CD4-positive, CD25-positive, alpha-beta regulatory T cell (primary cell): Measurements from ENCODE around the gene TMEFF1. TPM values are rescaled to one million over a fixed set of nuclear protein-coding genes. Genes with fewer than 3 reads are reported as not detected.

Source experiments
- ATAC-seq, 2 donors: fragments of 150-1000 bp; cut with Tn5 transposase; one replicate each; pipeline ENCODE4 v1.10.0; 2021; ENCODE audit warnings: low read depth in 2 of 2, moderate number of reproducible peaks in 2 of 2, moderate library complexity in 1 of 2
- DNase-seq, 3 donors: peaks; one replicate each; pipeline versions ENCODE4 v3.0.0 to v3.0.0-alpha.2; 2012 to 2022; ENCODE audit warnings: mixed read lengths in 1 of 3
- H3K27ac ChIP-seq: one replicate; pipeline ENCODE4 v1.7.0; 2013; ENCODE audit warnings: mild to moderate bottlenecking, low read length; ENCODE audit not compliant: insufficient read depth, poor library complexity, severe bottlenecking
- H3K27me3 ChIP-seq: one replicate; pipeline ENCODE4 v1.7.0; 2013; ENCODE audit warnings: low read length; ENCODE audit not compliant: control insufficient read depth, insufficient read depth
- H3K36me3 ChIP-seq: one replicate; pipeline ENCODE4 v1.7.0; 2013; ENCODE audit warnings: mild to moderate bottlenecking, low read length, moderate library complexity; ENCODE audit not compliant: control insufficient read depth, insufficient read depth
- H3K4me1 ChIP-seq: 2 replicates; pipeline ENCODE4 v1.7.0; 2013; ENCODE audit warnings: mild to moderate bottlenecking, low read length; ENCODE audit not compliant: insufficient read depth, control insufficient read depth, poor library complexity, severe bottlenecking
- H3K4me3 ChIP-seq: one replicate; pipeline ENCODE4 v1.7.0; 2013; ENCODE audit warnings: low read depth, mild to moderate bottlenecking, low read length, moderate library complexity
- H3K9me3 ChIP-seq, 2 experiments: 1 replicate in 1 of 2; 2 replicates in 1 of 2; pipeline ENCODE4 v1.7.0; 2013; ENCODE audit warnings: low read length in 2 of 2, mild to moderate bottlenecking in 1 of 2, moderate library complexity in 1 of 2; ENCODE audit not compliant: control insufficient read depth in 2 of 2
- H3K27ac Mint-ChIP-seq, 3 donors: one replicate each; pipeline ENCODE4 v1.8.0; 2020 to 2022; ENCODE audit warnings: mild to moderate bottlenecking in 3 of 3, mixed read lengths in 3 of 3, moderate library complexity in 2 of 3
- H3K27me3 Mint-ChIP-seq: one replicate; pipeline ENCODE4 v1.8.0; 2022; ENCODE audit warnings: mild to moderate bottlenecking, mixed read lengths
- H3K36me3 Mint-ChIP-seq: one replicate; pipeline ENCODE4 v1.8.0; 2020; ENCODE audit warnings: mixed read lengths
- H3K4me1 Mint-ChIP-seq, 4 donors: one replicate each; pipeline ENCODE4 v1.8.0; 2020 to 2022; ENCODE audit warnings: mixed read lengths in 4 of 4, mild to moderate bottlenecking in 1 of 4
- H3K4me3 Mint-ChIP-seq, 4 donors: one replicate each; pipeline ENCODE4 v1.8.0; 2020 to 2022; ENCODE audit warnings: mild to moderate bottlenecking in 4 of 4, mixed read lengths in 4 of 4, moderate library complexity in 3 of 4
- H3K9me3 Mint-ChIP-seq, 7 donors: one replicate each; pipeline ENCODE4 v1.8.0; 2020 to 2022; ENCODE audit warnings: mixed read lengths in 7 of 7, mild to moderate bottlenecking in 3 of 7, moderate library complexity in 2 of 7
- polyA plus RNA-seq, 4 donors: library from polyadenylated mRNA; unstranded; fragments of 300-500 nt; fragmentation: Illumina TruSeq; gene quantifications; one replicate each; pipeline ENCODE4 v1.2.3, GENCODE V29; 2021
- total RNA-seq: library from RNA; stranded (reverse); gene quantifications from one replicate; pipeline ENCODE4 v1.2.3, GENCODE V29; 2022

Gene TMEFF1
- total and polyA plus RNA-seq, 5 donors from 2014 or later: 0.49 TPM; not detected in 4

GRCh38 chr9:100601216-100601615 is 128.3 kb downstream of the TMEFF1 start:
- H3K27me3 Mint-ChIP-seq: peaks cover 29% of the 10 kb centered on the region
- no peak overlapping the region for H3K4me3 ChIP-seq
- peaks cover 5% of the 10 kb centered on the region for H3K4me1 ChIP-seq
- H3K36me3 ChIP-seq: no peaks in the 10 kb centered on the region
- H3K27me3 ChIP-seq: peaks cover 2% of the 10 kb centered on the region
- peak overlapping the region in 1 of 4 donors; percentile 62 for H3K4me3 Mint-ChIP-seq
- no peak overlapping the region for H3K27ac ChIP-seq
- peaks cover 0 to 1% (median 0%) of the 10 kb centered on the region in 7 donors for H3K9me3 Mint-ChIP-seq
- peaks cover 0 to 32% (median 13%) of the 10 kb centered on the region in 4 donors for H3K4me1 Mint-ChIP-seq
- DNase-seq (peak in 2 of 3 donors; percentile 16 to 62), ATAC-seq (no peak)
- no peak overlapping the region for H3K27ac Mint-ChIP-seq
- H3K36me3 Mint-ChIP-seq: no peaks in the 10 kb centered on the region
- H3K9me3 ChIP-seq: no peaks in the 10 kb centered on the region

- no peak overlapping the region for H3K4me3 Mint-ChIP-seq
- Histone ChIP-seq H3K27ac (no peak overlapping the region), H3K4me1 (peaks cover 5% of the 10 kb centered on the region), H3K36me3 (no peaks in the 10 kb centered on the region), H3K9me3 (no peaks in the 10 kb centered on the region), H3K4me3 (no peak overlapping the region), H3K27me3 (peaks cover 4% of the 10 kb centered on the region)
- H3K27ac Mint-ChIP-seq: no peak overlapping the region
- peaks cover 0 to 25% (median 13%) of the 10 kb centered on the region in 4 donors for H3K4me1 Mint-ChIP-seq
- DNase-seq (peak in 1 of 3 donors; percentile 10), ATAC-seq (no peak)
- no peaks in the 10 kb centered on the region for H3K36me3 Mint-ChIP-seq
- peaks cover 0 to 1% (median 0%) of the 10 kb centered on the region in 7 donors for H3K9me3 Mint-ChIP-seq
- H3K27me3 Mint-ChIP-seq: peaks cover 29% of the 10 kb centered on the region
Observed at GRCh38 chr9:100602342-100602801, 129.4 kb downstream of the TMEFF1 start.

GRCh38 chr9:100605405-100605804 is 132.5 kb downstream of the TMEFF1 start:
- H3K4me1 ChIP-seq: no peaks in the 10 kb centered on the region
- Mint-ChIP-seq H3K36me3 (no peaks in the 10 kb centered on the region), H3K27ac (no peak overlapping the region), H3K27me3 (peaks cover 29% of the 10 kb centered on the region), H3K4me3 (no peak overlapping the region), H3K9me3 (no peaks in the 10 kb centered on the region), H3K4me1 (peaks cover 0 to 4% (median 0%) of the 10 kb centered on the region in 4 donors)
- no peak overlapping the region for H3K27ac ChIP-seq
- H3K4me3 ChIP-seq: no peak overlapping the region
- DNase-seq (no peak), ATAC-seq (no peak)
- H3K27me3 ChIP-seq: peaks cover 5% of the 10 kb centered on the region
- no peaks in the 10 kb centered on the region for H3K36me3 ChIP-seq
- no peaks in the 10 kb centered on the region for H3K9me3 ChIP-seq

GRCh38 chr9:100619194-100619593 is 146.2 kb downstream of the TMEFF1 start:
- Mint-ChIP-seq H3K4me1 (no peaks in the 10 kb centered on the region), H3K27me3 (peaks cover 4% of the 10 kb centered on the region), H3K27ac (no peak overlapping the region), H3K9me3 (peaks cover 0 to 25% (median 3%) of the 10 kb centered on the region in 7 donors), H3K4me3 (no peak overlapping the region), H3K36me3 (no peaks in the 10 kb centered on the region)
- H3K27me3 ChIP-seq: no peaks in the 10 kb centered on the region
- DNase-seq: no peak
- no peak overlapping the region for H3K27ac ChIP-seq
- no peak for ATAC-seq
- no peaks in the 10 kb centered on the region for H3K4me1 ChIP-seq
- H3K4me3 ChIP-seq: no peak overlapping the region
- H3K36me3 ChIP-seq: no peaks in the 10 kb centered on the region
- no peaks in the 10 kb centered on the region for H3K9me3 ChIP-seq

- H3K27me3 ChIP-seq: no peaks in the 10 kb centered on the region
- DNase-seq (no peak), ATAC-seq (no peak)
- no peaks in the 10 kb centered on the region for H3K4me1 ChIP-seq
- peaks cover 4% of the 10 kb centered on the region for H3K27me3 Mint-ChIP-seq
- H3K4me1 Mint-ChIP-seq: no peaks in the 10 kb centered on the region
- H3K9me3 ChIP-seq: no peaks in the 10 kb centered on the region
- H3K4me3 Mint-ChIP-seq: no peak overlapping the region
- H3K36me3 Mint-ChIP-seq: no peaks in the 10 kb centered on the region
- no peaks in the 10 kb centered on the region for H3K36me3 ChIP-seq
- no peak overlapping the region for H3K27ac ChIP-seq
- peaks cover 0 to 25% (median 3%) of the 10 kb centered on the region in 7 donors for H3K9me3 Mint-ChIP-seq
- no peak overlapping the region for H3K4me3 ChIP-seq
- no peak overlapping the region for H3K27ac Mint-ChIP-seq
Observed at GRCh38 chr9:100619665-100620064, 146.7 kb downstream of the TMEFF1 start.

GRCh38 chr9:100623969-100624368 is 151.0 kb downstream of the TMEFF1 start:
- Mint-ChIP-seq H3K9me3 (peaks cover 0 to 10% (median 5%) of the 10 kb centered on the region in 7 donors), H3K4me3 (no peak overlapping the region), H3K4me1 (no peaks in the 10 kb centered on the region), H3K27ac (no peak overlapping the region), H3K36me3 (no peaks in the 10 kb centered on the region), H3K27me3 (peaks cover 4% of the 10 kb centered on the region)
- no peaks in the 10 kb centered on the region for H3K36me3 ChIP-seq
- no peaks in the 10 kb centered on the region for H3K4me1 ChIP-seq
- H3K27ac ChIP-seq: no peak overlapping the region
- no peaks in the 10 kb centered on the region for H3K27me3 ChIP-seq
- no peak overlapping the region for H3K4me3 ChIP-seq
- DNase-seq: no peak
- ATAC-seq: no peak
- H3K9me3 ChIP-seq: no peaks in the 10 kb centered on the region

- Mint-ChIP-seq H3K4me1 (no peaks in the 10 kb centered on the region), H3K27ac (no peak overlapping the region), H3K36me3 (no peaks in the 10 kb centered on the region), H3K4me3 (no peak overlapping the region), H3K9me3 (peaks cover 0 to 10% (median 5%) of the 10 kb centered on the region in 7 donors), H3K27me3 (peaks cover 4% of the 10 kb centered on the region)
- no peak overlapping the region for H3K27ac ChIP-seq
- DNase-seq: no peak
- no peaks in the 10 kb centered on the region for H3K9me3 ChIP-seq
- no peak for ATAC-seq
- no peaks in the 10 kb centered on the region for H3K4me1 ChIP-seq
- H3K4me3 ChIP-seq: no peak overlapping the region
- H3K27me3 ChIP-seq: no peaks in the 10 kb centered on the region
- no peaks in the 10 kb centered on the region for H3K36me3 ChIP-seq
Observed at GRCh38 chr9:100626949-100627348, 154.0 kb downstream of the TMEFF1 start.
